SU-DHL-6 (cell line): ENCODE data around the gene RUVBL1.

ENCODE experiments used
- H2AFZ ChIP-seq: fragments of 200-600 bp; sonication (generic); 2 replicates; pipeline ENCODE4 v1.6.1; 2014; ENCODE audit warnings: low read depth, mild to moderate bottlenecking, moderate library complexity, mixed read lengths, antibody characterized with exemption, low read length; ENCODE audit not compliant: severe bottlenecking
- H3F3A ChIP-seq: fragments of 200-600 bp; shearing (Covaris generic); 2 replicates; pipeline ENCODE4 v1.6.0; 2016; ENCODE audit warnings: antibody characterized with exemption, mild to moderate bottlenecking; ENCODE audit not compliant: insufficient read depth
- H3K27ac ChIP-seq: fragments of 200-600 bp; sonication (generic); 2 replicates; pipeline ENCODE4 v1.5.1; 2016; ENCODE audit warnings: low read depth, mild to moderate bottlenecking, low read length, moderate library complexity, mixed read lengths
- H3K27me3 ChIP-seq: fragments of 200-600 bp; sonication (generic), shearing (Covaris generic); 2 replicates; pipeline ENCODE4 v1.6.0; 2014; ENCODE audit warnings: mild to moderate bottlenecking, low read length
- H3K36me3 ChIP-seq: fragments of 200-600 bp; sonication (generic); 2 replicates; pipeline ENCODE4 v1.6.1; 2014; ENCODE audit warnings: mild to moderate bottlenecking, low read length, mixed read lengths
- H3K4me2 ChIP-seq: fragments of 300-600, 200-600 bp; shearing (Covaris generic), sonication (generic); 2 replicates; pipeline ENCODE4 v1.6.0; 2014; ENCODE audit warnings: low read length, low read depth, mild to moderate bottlenecking; ENCODE audit not compliant: poor library complexity, severe bottlenecking
- H3K4me3 ChIP-seq: fragments of 200-600 bp; sonication (generic); 2 replicates; pipeline ENCODE4 v1.5.1; 2014; ENCODE audit warnings: antibody characterized with exemption, low read length, mild to moderate bottlenecking, mixed read lengths; ENCODE audit not compliant: insufficient read depth, poor library complexity, severe bottlenecking
- H3K79me2 ChIP-seq: fragments of 200-600 bp; sonication (generic); 2 replicates; pipeline ENCODE4 v1.6.1; 2014; ENCODE audit warnings: mild to moderate bottlenecking, low read length, moderate library complexity; ENCODE audit not compliant: insufficient read depth
- H3K9ac ChIP-seq: fragments of 200-600 bp; sonication (generic); 2 replicates; pipeline ENCODE4 v1.7.0; 2014; ENCODE audit warnings: mild to moderate bottlenecking, low read length
- H3K9me2 ChIP-seq: fragments of 200-600 bp; sonication (generic); replicated peaks from 2 replicates; pipeline ENCODE4 v1.6.1; 2014; ENCODE audit warnings: low read length; ENCODE audit not compliant: insufficient read depth
- H3K9me3 ChIP-seq: fragments of 200-600 bp; sonication (generic); 2 replicates; pipeline ENCODE4 v1.6.1; 2014; ENCODE audit warnings: low read length, mixed read lengths; ENCODE audit not compliant: insufficient read depth
- H4K20me1 ChIP-seq: fragments of 200-600 bp; sonication (generic); 2 replicates; pipeline ENCODE4 v1.6.1; 2014; ENCODE audit warnings: low read depth, mild to moderate bottlenecking, antibody characterized with exemption, low read length, moderate library complexity, mixed read lengths
- EZH2phosphoT487 ChIP-seq: fragments of 200-600 bp; sonication (generic), shearing (Covaris generic); conservative IDR thresholded peaks from 2 replicates; pipeline ENCODE4 v1.6.1; 2018; ENCODE audit warnings: mild to moderate bottlenecking, antibody characterized with exemption, low read length, moderate library complexity, mixed read lengths
- TF ChIP-seq, protein P1 (sequence below): fragments of 200-600 bp; sonication (generic); IDR thresholded peaks from one replicate; pipeline ENCODE4 v1.5.1; 2017; ENCODE audit warnings: antibody characterized with exemption, mild to moderate bottlenecking, low read length, moderate library complexity; ENCODE audit not compliant: insufficient read depth, poor library complexity, severe bottlenecking

Gene RUVBL1

GRCh38 chr3:128111147-128111546 lies 12.5 kb downstream of the RUVBL1 start:
- Histone ChIP-seq H3K27ac (no peak overlapping the region), H3K4me2 (no peak overlapping the region), H3K27me3 (no peaks in the 10 kb centered on the region), H4K20me1 (no peaks in the 10 kb centered on the region), H3K9ac (no peak overlapping the region), H3F3A (no peaks in the 10 kb centered on the region), H3K4me3 (no peak overlapping the region), H3K36me3 (peaks cover 19% of the 10 kb centered on the region), H2AFZ (no peak overlapping the region), H3K9me3 (no peaks in the 10 kb centered on the region), H3K79me2 (peaks cover 35% of the 10 kb centered on the region), H3K9me2 (no peaks in the 10 kb centered on the region)
- TF ChIP-seq EZH2phosphoT487 = no peak
- TF ChIP-seq, protein P1, sequence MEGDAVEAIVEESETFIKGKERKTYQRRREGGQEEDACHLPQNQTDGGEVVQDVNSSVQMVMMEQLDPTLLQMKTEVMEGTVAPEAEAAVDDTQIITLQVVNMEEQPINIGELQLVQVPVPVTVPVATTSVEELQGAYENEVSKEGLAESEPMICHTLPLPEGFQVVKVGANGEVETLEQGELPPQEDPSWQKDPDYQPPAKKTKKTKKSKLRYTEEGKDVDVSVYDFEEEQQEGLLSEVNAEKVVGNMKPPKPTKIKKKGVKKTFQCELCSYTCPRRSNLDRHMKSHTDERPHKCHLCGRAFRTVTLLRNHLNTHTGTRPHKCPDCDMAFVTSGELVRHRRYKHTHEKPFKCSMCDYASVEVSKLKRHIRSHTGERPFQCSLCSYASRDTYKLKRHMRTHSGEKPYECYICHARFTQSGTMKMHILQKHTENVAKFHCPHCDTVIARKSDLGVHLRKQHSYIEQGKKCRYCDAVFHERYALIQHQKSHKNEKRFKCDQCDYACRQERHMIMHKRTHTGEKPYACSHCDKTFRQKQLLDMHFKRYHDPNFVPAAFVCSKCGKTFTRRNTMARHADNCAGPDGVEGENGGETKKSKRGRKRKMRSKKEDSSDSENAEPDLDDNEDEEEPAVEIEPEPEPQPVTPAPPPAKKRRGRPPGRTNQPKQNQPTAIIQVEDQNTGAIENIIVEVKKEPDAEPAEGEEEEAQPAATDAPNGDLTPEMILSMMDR = no peak

DNA sequence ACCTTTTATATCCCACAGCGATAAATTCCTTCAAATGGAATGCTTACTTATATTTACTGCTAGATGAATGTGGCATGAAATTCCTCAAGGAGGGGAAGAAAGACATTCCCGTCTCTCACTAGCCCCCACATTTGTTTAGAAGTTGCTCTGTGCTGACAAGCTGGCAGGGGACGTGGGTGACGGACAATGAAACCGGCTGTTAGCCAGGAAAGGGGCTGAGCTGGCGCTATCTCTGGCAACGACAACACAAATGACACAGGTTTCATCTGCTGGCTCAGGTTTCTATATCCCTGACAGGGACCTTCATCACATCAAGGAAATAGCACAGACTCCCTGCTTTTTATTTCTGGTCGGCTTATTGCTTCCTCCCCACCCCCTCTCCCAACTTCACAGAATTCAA lies 15.8 kb downstream of the RUVBL1 start:
- Histone ChIP-seq H3K79me2 (peaks cover 14% of the 10 kb centered on the region), H2AFZ (no peak overlapping the region), H3K4me2 (no peak overlapping the region), H3K36me3 (peaks cover 14% of the 10 kb centered on the region; the same call in 1 of the 2 replicates), H3K27me3 (no peaks in the 10 kb centered on the region), H4K20me1 (no peaks in the 10 kb centered on the region), H3F3A (no peaks in the 10 kb centered on the region), H3K9me3 (no peaks in the 10 kb centered on the region), H3K27ac (no peak overlapping the region), H3K9ac (no peak overlapping the region), H3K9me2 (no peaks in the 10 kb centered on the region), H3K4me3 (no peak overlapping the region)
- TF ChIP-seq, protein P1 = no peak
- no peak for TF ChIP-seq EZH2phosphoT487

DNA sequence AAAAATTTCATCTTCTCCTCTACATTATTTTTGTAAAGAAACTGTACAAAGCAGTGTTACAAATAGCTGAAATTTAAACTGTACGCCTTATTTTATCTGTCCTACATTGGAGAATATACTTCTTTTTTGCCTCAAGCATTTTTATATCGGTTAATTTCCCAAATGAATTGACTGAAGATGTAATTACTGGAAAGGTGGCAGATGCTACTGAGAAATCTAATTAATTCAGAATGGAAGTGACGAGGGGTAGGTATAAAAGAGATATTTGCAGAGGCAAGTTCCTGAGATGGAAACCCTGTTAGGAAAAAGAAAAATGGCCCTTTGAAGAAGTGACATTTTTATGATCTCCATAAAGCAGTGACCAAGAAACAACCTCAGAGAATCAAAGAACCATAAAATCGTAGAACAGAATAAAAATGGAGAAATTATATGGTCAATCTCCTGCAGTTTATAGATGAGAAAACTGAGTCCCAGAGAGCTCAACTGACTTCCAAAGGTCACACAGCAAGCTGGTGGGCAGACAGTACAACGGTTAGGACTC lies 20.4 kb downstream of the RUVBL1 start:
- H3K27me3 ChIP-seq = no peaks in the 10 kb centered on the region
- no peak overlapping the region for H3K4me2 ChIP-seq
- TF ChIP-seq, protein P1 = no peak
- TF ChIP-seq EZH2phosphoT487 = no peak
- H3F3A ChIP-seq = no peaks in the 10 kb centered on the region
- peaks cover 9% of the 10 kb centered on the region for H3K79me2 ChIP-seq
- no peak overlapping the region for H3K4me3 ChIP-seq
- no peaks in the 10 kb centered on the region for H3K9me2 ChIP-seq
- H3K27ac ChIP-seq = no peak overlapping the region
- H2AFZ ChIP-seq = no peak overlapping the region
- no peak overlapping the region for H3K9ac ChIP-seq
- H3K9me3 ChIP-seq = no peaks in the 10 kb centered on the region
- no peaks in the 10 kb centered on the region for H4K20me1 ChIP-seq
- H3K36me3 ChIP-seq = peaks cover 9% of the 10 kb centered on the region; the same call in 1 of the 2 replicates
